Neural progenitor cell (in vitro differentiated cells): ENCODE data around the gene PPP1R14B. TPM values are rescaled to one million over a fixed set of nuclear protein-coding genes. Genes with fewer than 3 reads are reported as not detected.

Experiments
- DNase-seq: peaks from one replicate; pipeline ENCODE4 v3.0.0-alpha.2; 2016; ENCODE audit warnings: low spot score
- H2AFZ ChIP-seq: fragments of 200-600 bp; sonication (generic); replicated peaks from 2 replicates; pipeline ENCODE4 v1.6.1; 2016; ENCODE audit warnings: antibody characterized with exemption
- H3F3A ChIP-seq: fragments of 200-600 bp; sonication (generic); 2 replicates; pipeline ENCODE4 v1.6.1; 2016; ENCODE audit warnings: antibody characterized with exemption, low read depth
- H3K27ac ChIP-seq: fragments of 200-600 bp; sonication (generic); 2 replicates; pipeline ENCODE4 v1.5.1; 2016; ENCODE audit warnings: mild to moderate bottlenecking
- H3K27me3 ChIP-seq: fragments of 200-600 bp; sonication (generic); 2 replicates; pipeline ENCODE4 v1.6.1; 2016; ENCODE audit warnings: mild to moderate bottlenecking, moderate library complexity
- H3K36me3 ChIP-seq: fragments of 200-600 bp; sonication (generic); 2 replicates; pipeline ENCODE4 v1.5.1; 2016
- H3K4me1 ChIP-seq: fragments of 200-600 bp; sonication (generic); 2 replicates; pipeline ENCODE4 v1.6.1; 2016; ENCODE audit warnings: mixed run types
- H3K4me2 ChIP-seq: fragments of 200-600 bp; sonication (generic); 2 replicates; pipeline ENCODE4 v1.6.1; 2016
- H3K4me3 ChIP-seq: fragments of 200-600 bp; sonication (generic); 2 replicates; pipeline ENCODE4 v1.5.1; 2016
- H3K79me2 ChIP-seq: fragments of 200-600 bp; sonication (generic); 2 replicates; pipeline ENCODE4 v1.6.1; 2016; ENCODE audit warnings: low read depth
- H3K9ac ChIP-seq: fragments of 200-600 bp; sonication (generic); 2 replicates; pipeline ENCODE4 v1.6.1; 2016
- H3K9me3 ChIP-seq: fragments of 200-600 bp; sonication (generic); 2 replicates; pipeline ENCODE4 v1.5.1; 2016; ENCODE audit warnings: low read depth
- H4K20me1 ChIP-seq: fragments of 200-600 bp; sonication (generic); 2 replicates; pipeline ENCODE4 v1.6.1; 2016; ENCODE audit warnings: low read depth
- H3K27ac Mint-ChIP-seq: 3 replicates; pipeline ENCODE4 v1.8.0; 2021; ENCODE audit warnings: mixed read lengths
- H3K27me3 Mint-ChIP-seq: 2 replicates; pipeline ENCODE4 v1.8.0; 2022; ENCODE audit warnings: low read depth, mild to moderate bottlenecking, inconsistent platforms, moderate library complexity, mixed read lengths; ENCODE audit not compliant: insufficient read depth
- H3K36me3 Mint-ChIP-seq: 3 replicates; pipeline ENCODE4 v1.8.0; 2021; ENCODE audit warnings: mixed read lengths
- H3K4me1 Mint-ChIP-seq: 3 replicates; pipeline ENCODE4 v1.8.0; 2021; ENCODE audit warnings: mixed read lengths
- H3K4me3 Mint-ChIP-seq: 3 replicates; pipeline ENCODE4 v1.8.0; 2021; ENCODE audit warnings: mild to moderate bottlenecking, moderate library complexity, mixed read lengths
- H3K9me3 Mint-ChIP-seq: 3 replicates; pipeline ENCODE4 v1.8.0; 2020; ENCODE audit warnings: mixed read lengths
- CTCF ChIP-seq: fragments of 200-600 bp; sonication (generic); IDR thresholded peaks from 2 replicates; pipeline ENCODE4 v1.5.1; 2017; ENCODE audit warnings: antibody characterized with exemption, mild to moderate bottlenecking
- EZH2 ChIP-seq: fragments of 200-600 bp; sonication (generic); IDR thresholded peaks from 2 replicates; pipeline ENCODE4 v1.6.1; 2017; ENCODE audit warnings: antibody characterized with exemption, mild to moderate bottlenecking, moderate library complexity
- EZH2phosphoT487 ChIP-seq: fragments of 200-600 bp; sonication (generic); IDR thresholded peaks from 2 replicates; pipeline ENCODE4 v1.6.1; 2017; ENCODE audit warnings: antibody characterized with exemption
- total RNA-seq: library from RNA; depleted of rRNA; stranded (reverse); fragments of >200 nt; gene quantifications from 2 replicates; pipeline ENCODE4 v1.2.3, GENCODE V29; 2015; ENCODE audit warnings: low replicate concordance

PPP1R14B gene
- total RNA-seq, 1 donor from 2014 or later = 107 TPM

- H3K36me3 ChIP-seq = no peaks in the 10 kb centered on the region
- DNase-seq = peak; percentile 2
- H3K9me3 ChIP-seq = no peaks in the 10 kb centered on the region
- no peak overlapping the region for H3K9ac ChIP-seq
- H3K4me3 ChIP-seq = no peak overlapping the region
- peaks cover 6% of the 10 kb centered on the region for H3K4me1 Mint-ChIP-seq
- H3K27me3 ChIP-seq = no peaks in the 10 kb centered on the region
- H3K4me3 Mint-ChIP-seq = no peak overlapping the region
- TF ChIP-seq EZH2 (no peak), CTCF (no peak), EZH2phosphoT487 (no peak)
- no peaks in the 10 kb centered on the region for H3K4me1 ChIP-seq
- H3K27me3 Mint-ChIP-seq = no peaks in the 10 kb centered on the region
- no peak overlapping the region for H3K27ac Mint-ChIP-seq
- H2AFZ ChIP-seq = no peak overlapping the region
- no peak overlapping the region for H3K4me2 ChIP-seq
- no peak overlapping the region for H3K27ac ChIP-seq
- no peaks in the 10 kb centered on the region for H4K20me1 ChIP-seq
- no peaks in the 10 kb centered on the region for H3K9me3 Mint-ChIP-seq
- H3K79me2 ChIP-seq = no peaks in the 10 kb centered on the region
- no peaks in the 10 kb centered on the region for H3F3A ChIP-seq
- H3K36me3 Mint-ChIP-seq = peaks cover 7% of the 10 kb centered on the region
Measured at GRCh38 chr11:64216879-64217278, 29.9 kb downstream of the PPP1R14B start.

GRCh38 chr11:64211181-64211872 is 35.4 kb downstream of the PPP1R14B start:
- Histone ChIP-seq H3K9ac (no peak overlapping the region), H3K4me1 (no peaks in the 10 kb centered on the region), H3K79me2 (no peaks in the 10 kb centered on the region), H3K4me2 (no peak overlapping the region), H3K4me3 (no peak overlapping the region), H3K36me3 (no peaks in the 10 kb centered on the region), H3K9me3 (no peaks in the 10 kb centered on the region), H4K20me1 (no peaks in the 10 kb centered on the region), H3K27ac (no peak overlapping the region), H2AFZ (no peak overlapping the region), H3F3A (no peaks in the 10 kb centered on the region), H3K27me3 (no peaks in the 10 kb centered on the region)
- peaks cover 6% of the 10 kb centered on the region for H3K36me3 Mint-ChIP-seq
- H3K4me1 Mint-ChIP-seq = peaks cover 5% of the 10 kb centered on the region
- no peak overlapping the region for H3K4me3 Mint-ChIP-seq
- no peaks in the 10 kb centered on the region for H3K9me3 Mint-ChIP-seq
- peak overlapping the region; percentile 21 for H3K27ac Mint-ChIP-seq
- DNase-seq = no peak
- TF ChIP-seq EZH2 (no peak), CTCF (no peak), EZH2phosphoT487 (no peak)
- peaks cover 8% of the 10 kb centered on the region for H3K27me3 Mint-ChIP-seq

- H3K4me1 Mint-ChIP-seq = peaks cover 5% of the 10 kb centered on the region
- peak; percentile 1 for DNase-seq
- H3K9me3 Mint-ChIP-seq = no peaks in the 10 kb centered on the region
- H3K9me3 ChIP-seq = no peaks in the 10 kb centered on the region
- no peak overlapping the region for H3K27ac ChIP-seq
- H4K20me1 ChIP-seq = peaks cover 7% of the 10 kb centered on the region
- no peak overlapping the region for H2AFZ ChIP-seq
- H3K9ac ChIP-seq = no peak overlapping the region
- no peaks in the 10 kb centered on the region for H3K36me3 ChIP-seq
- H3K4me3 ChIP-seq = no peak overlapping the region
- no peak overlapping the region for H3K4me3 Mint-ChIP-seq
- H3K79me2 ChIP-seq = no peaks in the 10 kb centered on the region
- TF ChIP-seq EZH2phosphoT487 (no peak), EZH2 (no peak), CTCF (no peak)
- no peaks in the 10 kb centered on the region for H3K4me1 ChIP-seq
- no peak overlapping the region for H3K4me2 ChIP-seq
- no peaks in the 10 kb centered on the region for H3K27me3 ChIP-seq
- peaks cover 6% of the 10 kb centered on the region for H3K36me3 Mint-ChIP-seq
- peaks cover 8% of the 10 kb centered on the region for H3K27me3 Mint-ChIP-seq
- peak overlapping the region; percentile 58 for H3K27ac Mint-ChIP-seq
- H3F3A ChIP-seq = peaks cover 6% of the 10 kb centered on the region
Measured at GRCh38 chr11:64210301-64211020, 36.3 kb downstream of the PPP1R14B start.
